Fibroblast of skin of back (primary cell): ENCODE measurements around the gene BMF.

Experiments used
- DNase-seq: peaks from one replicate; pipeline ENCODE4 v3.0.0-alpha.2; 2013

Gene BMF

GRCh38 chr15:40047415-40048210 lies 61.1 kb downstream of the BMF start:
- DNase-seq, result peak; percentile 79

DNA sequence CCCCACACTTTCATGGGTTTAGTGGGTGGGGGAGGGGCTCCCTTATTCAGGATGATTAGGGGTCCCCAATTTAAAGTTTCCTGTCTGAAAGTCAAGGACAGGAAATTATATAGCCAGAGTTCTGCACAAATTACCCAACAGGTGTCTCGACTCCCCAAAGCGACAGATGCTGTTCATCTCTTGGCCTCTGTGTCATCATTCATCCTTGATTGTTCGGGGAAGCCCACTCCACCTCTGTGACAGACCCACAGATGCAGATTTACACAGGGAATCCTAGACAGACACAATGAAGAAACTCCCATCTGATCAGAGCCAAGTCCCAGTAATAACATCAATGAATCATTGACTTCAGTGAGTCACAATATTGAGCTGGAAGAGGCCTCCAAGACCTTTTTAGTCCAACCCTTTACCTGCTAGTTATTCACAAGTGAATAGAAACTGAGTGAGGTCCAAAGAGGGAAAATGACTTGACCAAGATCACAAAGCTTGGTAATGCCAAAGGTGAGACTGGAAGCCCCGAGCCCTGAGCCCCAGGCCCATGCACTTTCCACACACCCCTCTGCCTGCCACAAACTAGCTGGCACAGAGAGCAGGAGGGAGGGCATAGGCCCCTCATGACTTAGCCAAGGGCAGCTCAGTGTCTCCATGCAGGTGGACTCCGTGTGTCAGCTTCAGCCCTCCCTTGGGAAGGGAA lies 61.8 kb downstream of the BMF start:
- peak; percentile 81 for DNase-seq

DNA sequence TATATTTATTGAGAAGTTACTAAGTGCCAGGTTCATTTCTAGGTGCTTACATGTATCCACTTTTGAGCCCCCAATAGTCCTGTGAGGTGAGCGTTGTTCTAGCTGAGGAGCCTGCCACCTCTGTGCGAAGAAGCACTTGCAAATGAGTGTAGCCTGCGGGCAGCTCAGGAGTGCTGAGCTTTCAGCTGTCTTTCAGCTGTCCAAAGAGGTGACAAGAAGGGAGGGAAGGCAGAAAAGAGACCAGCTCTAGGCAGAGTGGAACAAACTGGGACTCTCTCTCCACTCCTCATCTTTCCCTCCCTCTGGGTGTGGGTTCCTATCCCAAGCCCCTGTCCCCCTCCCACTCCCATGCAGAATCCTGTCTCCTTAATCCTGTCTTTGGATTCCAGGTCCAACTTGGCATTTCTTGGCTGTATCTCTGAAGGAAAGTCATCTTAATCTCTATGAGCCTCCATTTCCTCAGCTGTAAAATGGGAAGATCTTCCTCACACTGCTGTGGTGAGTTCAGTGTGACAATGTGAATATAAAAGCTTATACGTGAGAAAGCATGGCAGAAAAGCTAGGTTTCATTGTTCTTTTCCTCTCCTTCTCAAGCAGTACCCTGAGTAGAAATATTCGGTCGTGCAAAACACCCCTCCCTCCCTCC lies 63.0 kb downstream of the BMF start:
- DNase-seq, result no peak

DNA sequence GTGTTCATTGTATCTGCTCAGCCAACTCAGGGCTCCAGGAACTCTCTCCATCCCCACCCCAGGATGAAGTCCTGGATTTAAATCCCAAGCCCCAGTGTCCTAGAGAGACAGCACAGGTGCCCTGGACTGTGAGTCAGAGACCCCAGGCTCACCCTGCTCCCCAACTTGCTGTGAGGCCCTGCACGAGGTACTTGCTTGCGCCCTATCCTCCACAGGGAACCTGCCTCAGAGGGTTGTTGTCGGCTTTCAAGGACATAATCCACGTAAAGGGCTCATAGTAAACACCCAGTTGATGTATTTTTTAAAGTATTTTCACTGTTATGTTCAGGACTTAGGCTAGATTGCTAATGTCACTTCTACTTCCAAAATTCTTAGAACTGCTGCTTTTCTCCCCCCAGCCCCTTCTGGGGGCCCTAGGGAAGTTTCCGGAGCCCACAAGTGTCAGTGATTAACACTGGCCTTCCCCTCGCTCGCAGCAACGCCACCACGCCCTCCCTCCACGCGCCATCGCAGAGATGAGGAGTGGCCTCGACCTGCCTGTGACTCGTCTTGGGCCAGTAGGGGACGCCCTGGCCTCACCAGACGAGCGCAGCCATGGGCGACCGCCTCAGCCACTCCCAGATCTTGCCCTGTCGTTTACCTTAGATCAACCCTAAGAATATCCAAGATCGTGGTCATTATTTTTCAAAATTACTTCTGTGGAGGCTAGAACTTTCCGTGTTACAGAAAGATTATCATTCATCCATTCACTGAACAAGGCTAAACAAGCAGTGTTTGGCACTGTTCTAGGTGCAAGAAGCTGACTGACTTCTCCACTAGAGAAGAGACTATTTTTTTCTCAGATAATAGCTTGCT lies 63.7 kb downstream of the BMF start:
- DNase-seq, result peak; percentile 81

GRCh38 chr15:40043927-40044716 lies 64.6 kb downstream of the BMF start:
- DNase-seq, result no peak

GRCh38 chr15:40042791-40043320 lies 65.8 kb downstream of the BMF start:
- no peak for DNase-seq

GRCh38 chr15:40040770-40041169 lies 67.9 kb downstream of the BMF start:
- DNase-seq, result no peak

DNA sequence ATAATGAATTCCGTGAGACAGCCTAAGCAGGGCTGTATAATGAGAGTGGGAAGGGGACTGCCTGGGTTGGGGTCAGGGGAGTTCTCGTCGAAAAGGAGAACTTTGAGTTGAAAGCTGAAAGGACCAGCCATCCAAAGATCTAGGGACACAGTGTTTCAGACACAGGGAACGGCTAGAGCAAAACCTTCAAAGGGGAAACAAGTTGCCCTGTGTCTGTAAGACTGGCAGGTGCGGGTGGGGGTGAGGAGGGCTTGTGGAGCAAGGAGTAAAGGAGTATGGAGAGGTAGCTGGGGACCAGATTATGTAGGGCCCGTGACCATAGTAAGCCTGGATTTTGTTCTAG lies 68.4 kb downstream of the BMF start:
- no peak for DNase-seq

GRCh38 chr15:40038638-40039543 lies 69.8 kb downstream of the BMF start, which contains the start of gene SRP14:
TSS of gene SRP14 (minus strand) at chr15:40039181. CDS start at chr15:40039116, 65 bp downstream.
- DNase-seq, result peak; percentile 94

DNA sequence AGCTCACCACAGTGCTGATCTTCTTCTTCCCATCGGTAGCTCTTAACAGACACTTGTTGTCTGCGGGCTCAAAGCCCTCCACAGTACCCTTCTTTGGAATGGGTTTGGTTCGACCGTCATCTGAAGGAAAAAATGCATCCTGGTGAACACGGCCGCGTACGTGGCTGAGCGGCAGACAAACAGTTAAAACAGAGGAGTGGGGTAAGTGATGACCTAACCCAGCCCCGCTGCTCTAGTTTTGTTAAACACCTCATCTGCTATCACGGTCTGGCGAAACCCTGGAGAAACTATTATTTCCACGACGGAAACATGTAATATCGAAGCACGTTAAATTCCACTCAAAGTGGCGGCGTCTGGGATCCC lies 70.4 kb downstream of the BMF start:
- DNase-seq, result peak; percentile 36
